ENCODE results near the gene PPIC. TPM values are rescaled to one million over a fixed set of nuclear protein-coding genes. Genes with fewer than 3 reads are reported as not detected.
"Not testable (repeated sequence)": the region's sequence is repeated elsewhere in the genome, so short reads cannot be mapped to it uniquely, and the experiment has no call there.

PPIC gene
- total RNA-seq, 1 donor from 2014 or later: 50.1 TPM

GRCh38 chr5:123012321-123012720 is 24.2 kb downstream of the PPIC start:
- DNase-seq (ENCODE audit: low read depth in 2 of 2): no peak

GRCh38 chr5:123007754-123008153 is 28.8 kb downstream of the PPIC start:
- DNase-seq (ENCODE audit: low read depth in 2 of 2): no peak

- DNase-seq (ENCODE audit: low read depth in 2 of 2): no peak
Measured at GRCh38 chr5:123007182-123007581, 29.3 kb downstream of the PPIC start.

GRCh38 chr5:123001808-123002207 is 34.7 kb downstream of the PPIC start:
- DNase-seq (ENCODE audit: low read depth in 2 of 2): no peak

GRCh38 chr5:123000731-123001130 is 35.8 kb downstream of the PPIC start:
- DNase-seq (ENCODE audit: low read depth in 2 of 2): no peak

- peak; percentile 27 to 62 for DNase-seq (ENCODE audit: low read depth in 2 of 2)
Measured at GRCh38 chr5:122999947-123000563, 36.5 kb downstream of the PPIC start.

GRCh38 chr5:122997294-122997693 is 39.2 kb downstream of the PPIC start:
- no peak for DNase-seq (ENCODE audit: low read depth in 2 of 2)

- DNase-seq (ENCODE audit: low read depth in 2 of 2): no peak
Measured at GRCh38 chr5:122996091-122996490, 40.4 kb downstream of the PPIC start.

- DNase-seq (ENCODE audit: low read depth in 2 of 2): no peak
Measured at GRCh38 chr5:122985954-122986721, 50.4 kb downstream of the PPIC start.

GRCh38 chr5:122985006-122985700 is 51.4 kb downstream of the PPIC start:
- DNase-seq (ENCODE audit: low read depth in 2 of 2): no peak

GRCh38 chr5:122984425-122984824 is 52.1 kb downstream of the PPIC start:
- DNase-seq (ENCODE audit: low read depth in 2 of 2): no peak

- no peak for DNase-seq (ENCODE audit: low read depth in 2 of 2)
Measured at GRCh38 chr5:122982376-122982775, 54.1 kb downstream of the PPIC start.

GRCh38 chr5:122981846-122982245 is 54.7 kb downstream of the PPIC start:
- peak; percentile 39 to 65 for DNase-seq (ENCODE audit: low read depth in 2 of 2)

- no peak for DNase-seq (ENCODE audit: low read depth in 2 of 2)
Measured at GRCh38 chr5:122978644-122979297, 57.8 kb downstream of the PPIC start.

- DNase-seq (ENCODE audit: low read depth in 2 of 2): no peak
Measured at GRCh38 chr5:122978068-122978467, 58.5 kb downstream of the PPIC start.

- no peak for DNase-seq (ENCODE audit: low read depth in 2 of 2)
Measured at GRCh38 chr5:122977319-122977718, 59.2 kb downstream of the PPIC start.

- DNase-seq (ENCODE audit: low read depth in 2 of 2): not testable (repeated sequence)
Measured at GRCh38 chr5:122974251-122974650, 62.3 kb downstream of the PPIC start.

GRCh38 chr5:122973759-122974158 is 62.8 kb downstream of the PPIC start:
- not testable (repeated sequence) for DNase-seq (ENCODE audit: low read depth in 2 of 2)
